HAP-1 (cell line): ENCODE results near the gene PLA2G4F.

Experiments used
- DNase-seq, 2 experiments: peaks; one replicate each; pipeline ENCODE4 v3.0.0-alpha.2; 2016 to 2020; ENCODE audit warnings: low spot score in 2 of 2
- H3K27me3 ChIP-seq: fragments of 250-450 bp; sonication (Bioruptor Pico); 2 replicates; pipeline ENCODE4 v1.5.1; 2020; ENCODE audit warnings: low read depth, mild to moderate bottlenecking, moderate library complexity
- H3K36me3 ChIP-seq: fragments of 250-450 bp; sonication (Bioruptor Pico); replicated peaks from 2 replicates; pipeline ENCODE4 v1.5.1; 2020; ENCODE audit warnings: mild to moderate bottlenecking
- H3K4me1 ChIP-seq: fragments of 250-450 bp; sonication (Bioruptor Pico); 2 replicates; pipeline ENCODE4 v1.5.1; 2020; ENCODE audit warnings: mild to moderate bottlenecking
- H3K4me3 ChIP-seq: fragments of 250-450 bp; sonication (Bioruptor Pico); 2 replicates; pipeline ENCODE4 v1.5.1; 2020; ENCODE audit warnings: mild to moderate bottlenecking, moderate library complexity
- H3K9me3 ChIP-seq: fragments of 250-450 bp; sonication (Bioruptor Pico); 2 replicates; pipeline ENCODE4 v1.5.1; 2020; ENCODE audit warnings: mild to moderate bottlenecking, moderate library complexity
- in situ Hi-C: fragments of 300-500 bp; cut with MboI; formaldehyde crosslinking; loops from 3 replicates; pipeline ENCODE4 v1.14.3; 2020; ENCODE audit warnings: low sequenced_read_pairs, inconsistent platforms, mixed read lengths

PLA2G4F gene

DNA sequence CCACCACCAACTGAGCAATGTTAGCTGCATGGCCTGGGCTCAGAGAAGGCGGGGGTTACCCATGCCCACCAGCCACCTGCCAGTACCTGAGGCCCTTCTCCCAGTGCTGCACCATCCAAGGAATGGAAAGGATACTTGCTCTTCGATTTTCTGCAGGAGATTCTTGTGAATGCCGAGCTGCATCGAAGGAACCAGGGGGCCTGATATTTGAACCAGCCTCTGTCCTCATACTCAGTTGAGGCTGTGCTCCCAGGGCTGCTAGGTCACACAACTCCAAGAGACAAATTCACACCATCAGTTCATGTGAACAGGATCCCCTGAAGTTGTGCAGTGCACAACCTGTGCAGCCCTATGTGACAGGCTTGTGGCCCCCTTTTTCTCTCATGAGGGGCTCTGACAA is 18.0 kb downstream of the PLA2G4F start:
- Histone ChIP-seq H3K4me3 (no peak overlapping the region), H3K27me3 (no peaks in the 10 kb centered on the region), H3K4me1 (no peaks in the 10 kb centered on the region), H3K9me3 (no peaks in the 10 kb centered on the region), H3K36me3 (no peaks in the 10 kb centered on the region)
- DNase-seq, result peak in 1 of 2 experiments; percentile 0
- in situ Hi-C loops, result loop anchor here (10.0 kb wide), 1 partner anchor 144 kb away; no protein-coding TSS in a partner anchor

DNA sequence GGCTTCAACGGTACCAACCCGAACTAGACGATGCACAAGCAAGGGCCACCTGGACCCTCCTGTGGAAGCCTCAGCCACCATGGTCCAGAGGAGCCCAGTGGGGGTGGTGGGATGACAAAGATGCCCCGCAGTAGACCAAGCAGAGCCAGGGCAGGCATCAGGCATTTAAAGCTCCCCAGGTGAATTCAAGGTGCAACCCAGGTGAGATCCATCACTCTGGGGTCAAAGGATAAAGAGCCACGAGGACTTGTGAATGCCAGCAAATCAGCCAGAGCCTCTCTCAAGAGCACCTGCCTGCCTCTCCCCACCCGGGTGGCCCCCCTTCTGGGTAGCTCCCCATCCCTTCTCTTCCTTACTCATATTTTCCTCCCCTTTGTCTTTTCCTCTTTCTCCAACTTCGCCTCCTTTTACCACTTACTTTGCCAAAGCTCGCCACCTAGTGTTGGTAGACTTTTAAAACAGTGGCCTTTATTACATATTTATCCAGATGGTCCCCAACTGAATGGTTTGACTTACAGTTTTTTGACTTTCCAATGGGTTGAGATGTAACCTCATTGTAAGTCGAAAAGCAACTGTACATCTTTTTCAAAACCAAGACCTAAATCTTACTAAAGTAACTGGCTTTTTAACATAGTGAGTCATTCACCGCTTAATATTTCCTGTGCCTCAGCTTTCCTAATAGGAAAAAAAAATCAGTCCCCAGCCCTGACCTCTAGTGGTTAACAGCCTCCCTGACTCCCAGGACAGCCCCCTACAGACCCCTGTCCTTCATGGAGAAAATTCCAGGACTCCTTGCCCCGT is 18.8 kb downstream of the PLA2G4F start:
- DNase-seq, result peak; percentile 56 to 68
- in situ Hi-C loops, result loop anchor here (10.0 kb wide), 1 partner anchor 143 kb away; no protein-coding TSS in a partner anchor

DNA sequence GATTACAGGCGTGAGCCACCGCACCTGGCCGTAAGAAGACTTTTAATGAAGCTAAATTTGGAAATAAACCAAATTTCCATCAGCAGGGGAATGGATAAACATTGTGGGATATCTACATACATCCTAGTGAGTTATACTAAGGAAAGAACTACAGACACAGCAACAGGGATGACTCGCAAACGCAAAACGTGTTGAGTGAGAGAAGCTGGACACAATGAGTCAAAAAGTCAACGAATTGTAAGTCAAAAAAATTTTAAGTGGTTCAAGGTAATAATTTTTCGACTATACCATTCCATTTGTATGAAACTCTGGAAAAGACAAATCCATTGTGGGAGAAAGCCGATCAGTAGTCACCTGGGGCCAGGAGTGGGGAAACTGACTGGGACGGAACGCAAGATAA is 19.9 kb downstream of the PLA2G4F start:
- in situ Hi-C loops, result loop anchor here (10.0 kb wide), 1 partner anchor 142 kb away; no protein-coding TSS in a partner anchor
- Histone ChIP-seq H3K27me3 (no peaks in the 10 kb centered on the region), H3K4me3 (no peak overlapping the region), H3K9me3 (no peaks in the 10 kb centered on the region), H3K36me3 (no peaks in the 10 kb centered on the region), H3K4me1 (no peaks in the 10 kb centered on the region)
- no peak for DNase-seq

More for the DNA sequence above, 18.8 kb downstream of the PLA2G4F start:
- no peaks in the 10 kb centered on the region for H3K36me3 ChIP-seq
- no peaks in the 10 kb centered on the region for H3K27me3 ChIP-seq
- no peaks in the 10 kb centered on the region for H3K4me1 ChIP-seq
- no peak overlapping the region for H3K4me3 ChIP-seq
- H3K9me3 ChIP-seq, result no peaks in the 10 kb centered on the region

DNA sequence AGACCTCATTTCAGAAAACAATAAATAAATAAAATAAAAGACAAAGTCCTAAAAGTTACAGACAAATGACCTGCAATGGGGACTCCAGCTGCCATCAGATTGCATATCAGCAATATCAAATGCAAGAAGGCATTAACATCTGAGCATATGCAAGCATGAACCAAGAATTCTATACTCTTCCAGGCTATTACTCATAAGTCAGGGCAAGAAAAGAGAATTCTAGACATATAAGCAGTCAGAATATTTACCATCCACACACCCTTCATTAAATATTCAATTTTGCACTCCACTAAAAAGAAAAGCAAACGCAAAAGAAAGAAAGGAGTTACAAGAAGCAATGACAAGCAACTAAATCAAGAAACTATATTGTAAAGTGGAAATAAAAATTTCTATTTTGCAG is 21.1 kb downstream of the PLA2G4F start:
- Histone ChIP-seq H3K27me3 (no peaks in the 10 kb centered on the region), H3K36me3 (no peaks in the 10 kb centered on the region), H3K4me3 (no peak overlapping the region), H3K9me3 (no peaks in the 10 kb centered on the region), H3K4me1 (no peaks in the 10 kb centered on the region)
- no peak for DNase-seq
- in situ Hi-C loops, result loop anchor here (10.0 kb wide), 1 partner anchor 141 kb away; no protein-coding TSS in a partner anchor

DNA sequence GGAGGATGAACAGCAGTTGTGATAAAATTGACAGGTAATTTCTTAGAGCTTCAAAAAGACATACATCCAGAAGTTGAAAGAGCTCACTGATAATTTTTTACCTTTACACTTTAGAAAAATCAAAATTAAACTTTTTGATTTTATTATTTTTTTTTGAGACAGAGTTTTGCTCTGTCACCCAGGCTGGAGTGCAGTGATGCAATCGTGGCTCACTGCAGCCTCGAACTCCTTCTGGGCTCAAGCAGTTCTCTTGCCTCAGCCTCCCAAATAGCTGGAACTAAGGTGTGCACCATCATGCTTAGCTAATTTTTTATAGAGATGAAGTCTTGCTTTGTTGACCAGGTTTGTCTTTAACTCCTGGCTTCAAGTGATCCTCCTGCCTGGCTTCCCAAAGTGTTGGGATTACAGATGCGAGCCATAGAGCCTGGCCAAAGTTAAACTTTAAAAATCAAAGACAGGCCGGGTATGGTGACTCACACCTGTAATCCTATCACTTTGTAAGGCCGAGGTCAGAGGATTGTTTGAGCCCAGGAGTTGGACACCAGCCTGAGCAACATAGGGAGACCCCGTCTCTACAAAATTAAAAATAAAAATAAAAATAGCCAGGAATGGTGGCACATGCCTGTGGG is 21.7 kb downstream of the PLA2G4F start:
- Histone ChIP-seq H3K4me3 (no peak overlapping the region), H3K9me3 (no peaks in the 10 kb centered on the region), H3K27me3 (no peaks in the 10 kb centered on the region; the same call in 1 of the 2 replicates), H3K4me1 (no peaks in the 10 kb centered on the region), H3K36me3 (no peaks in the 10 kb centered on the region)
- in situ Hi-C loops, result loop anchor here (10.0 kb wide), 1 partner anchor 140 kb away; no protein-coding TSS in a partner anchor
- DNase-seq, result no peak

DNA sequence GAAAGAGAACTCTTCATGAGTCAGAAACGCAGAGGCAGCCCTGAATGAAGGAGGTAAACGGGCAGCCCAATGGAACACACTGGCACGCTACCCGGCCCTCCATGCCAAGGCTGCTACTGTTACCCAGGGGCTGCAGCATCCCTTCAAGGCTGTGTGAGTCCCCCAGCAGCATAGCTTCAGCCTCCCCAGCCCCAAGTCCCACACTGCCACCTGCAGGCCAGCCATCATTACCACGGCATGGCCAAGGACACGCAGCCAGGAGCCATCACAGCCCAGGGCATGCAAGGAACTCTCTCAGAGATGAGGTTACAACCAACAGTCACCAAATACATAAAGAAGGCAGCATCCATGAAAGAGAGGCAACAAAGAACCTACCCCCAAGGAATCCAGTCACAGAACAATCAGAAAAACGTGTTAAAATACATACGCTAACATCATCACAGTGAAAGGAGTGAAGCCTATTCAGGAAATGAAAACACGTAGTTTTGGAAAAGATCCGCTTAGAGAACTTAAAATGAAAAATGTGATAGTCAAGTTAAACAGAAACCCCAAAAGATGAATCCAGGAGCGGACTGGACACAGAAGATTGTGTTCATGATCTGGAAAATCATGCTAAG is 22.4 kb downstream of the PLA2G4F start:
- in situ Hi-C loops, result loop anchor here (10.0 kb wide), 1 partner anchor 139 kb away; no protein-coding TSS in a partner anchor
- no peaks in the 10 kb centered on the region for H3K36me3 ChIP-seq
- no peaks in the 10 kb centered on the region for H3K4me1 ChIP-seq
- H3K9me3 ChIP-seq, result no peaks in the 10 kb centered on the region
- DNase-seq, result peak; percentile 19 to 83
- H3K4me3 ChIP-seq, result no peak overlapping the region
- no peaks in the 10 kb centered on the region; the same call in 1 of the 2 replicates for H3K27me3 ChIP-seq

DNA sequence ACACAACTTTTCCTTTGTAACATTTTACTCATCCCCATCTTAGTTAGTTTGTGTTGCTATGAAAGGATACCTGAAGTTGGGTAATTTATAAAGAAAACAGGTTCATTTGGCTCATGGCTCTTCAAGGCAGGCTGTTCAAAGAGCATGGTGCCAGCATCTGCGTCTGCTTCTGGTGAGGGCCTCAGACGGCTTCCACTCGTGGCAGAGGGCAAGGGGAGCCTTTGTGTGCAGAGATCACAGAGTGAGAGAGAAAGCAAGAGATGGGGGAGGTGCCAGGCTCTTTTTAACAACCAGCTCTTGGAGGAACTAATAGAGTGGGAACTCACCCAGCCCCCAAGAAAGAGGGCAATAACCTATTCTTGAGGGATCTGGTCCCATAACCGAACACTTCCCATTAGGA is 23.1 kb downstream of the PLA2G4F start:
- Histone ChIP-seq H3K4me3 (no peak overlapping the region), H3K9me3 (no peaks in the 10 kb centered on the region), H3K4me1 (no peaks in the 10 kb centered on the region), H3K27me3 (no peaks in the 10 kb centered on the region; the same call in 1 of the 2 replicates), H3K36me3 (no peaks in the 10 kb centered on the region)
- DNase-seq, result no peak
- in situ Hi-C loops, result loop anchor here (10.0 kb wide), 1 partner anchor 139 kb away; no protein-coding TSS in a partner anchor

DNA sequence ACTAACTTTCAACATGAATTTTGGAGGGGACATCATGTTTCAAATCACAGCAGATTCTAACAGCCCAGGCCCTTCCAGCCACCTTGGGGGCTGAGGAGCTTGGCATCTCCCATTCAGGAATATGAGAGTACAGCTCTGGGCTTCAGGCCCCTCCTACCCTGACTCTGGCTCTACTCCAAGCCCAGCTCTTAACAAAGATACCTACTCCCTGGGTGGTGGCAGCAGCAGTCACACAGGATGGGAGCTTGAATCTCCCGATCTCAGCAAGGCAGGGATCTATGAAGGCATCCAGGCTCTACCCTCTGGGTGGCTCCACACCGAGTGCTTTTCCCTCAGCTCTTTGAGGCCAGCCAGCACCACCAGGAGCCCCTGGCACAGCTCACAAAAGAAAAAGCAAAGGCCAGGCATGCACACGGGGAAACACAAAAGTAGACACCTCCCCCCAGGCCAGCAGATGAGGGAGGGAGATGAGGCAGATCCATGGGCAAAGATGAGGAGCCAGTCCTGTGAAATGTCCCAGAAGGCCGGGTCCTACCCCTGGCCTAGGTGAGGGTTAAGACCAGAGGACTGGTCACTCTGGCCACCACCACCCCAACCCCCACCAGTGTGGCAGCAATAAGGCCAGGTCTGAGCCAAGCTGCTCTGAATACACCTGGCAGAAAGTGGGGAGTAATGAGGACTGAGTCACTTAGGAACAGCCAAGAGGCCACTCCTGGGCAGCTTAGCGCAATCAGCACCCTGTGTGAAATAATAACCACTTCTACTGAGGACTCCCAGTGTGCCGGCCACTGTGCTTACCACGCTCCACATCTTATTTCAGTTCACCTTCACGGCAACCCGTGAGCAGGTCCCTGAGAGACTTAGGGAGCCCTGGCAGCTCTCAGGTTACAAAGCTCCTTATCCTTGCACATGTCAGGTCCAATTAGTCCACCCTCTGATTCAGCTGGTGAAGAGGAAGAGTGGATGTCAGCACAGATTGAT is 24.3 kb downstream of the PLA2G4F start:
- Histone ChIP-seq H3K4me3 (no peak overlapping the region), H3K9me3 (no peaks in the 10 kb centered on the region), H3K27me3 (no peaks in the 10 kb centered on the region; the same call in 1 of the 2 replicates), H3K36me3 (no peaks in the 10 kb centered on the region), H3K4me1 (no peaks in the 10 kb centered on the region)
- peak in 1 of 2 experiments; percentile 27 for DNase-seq
- in situ Hi-C loops, result loop anchor here (10.0 kb wide), 1 partner anchor 137 kb away; no protein-coding TSS in a partner anchor

DNA sequence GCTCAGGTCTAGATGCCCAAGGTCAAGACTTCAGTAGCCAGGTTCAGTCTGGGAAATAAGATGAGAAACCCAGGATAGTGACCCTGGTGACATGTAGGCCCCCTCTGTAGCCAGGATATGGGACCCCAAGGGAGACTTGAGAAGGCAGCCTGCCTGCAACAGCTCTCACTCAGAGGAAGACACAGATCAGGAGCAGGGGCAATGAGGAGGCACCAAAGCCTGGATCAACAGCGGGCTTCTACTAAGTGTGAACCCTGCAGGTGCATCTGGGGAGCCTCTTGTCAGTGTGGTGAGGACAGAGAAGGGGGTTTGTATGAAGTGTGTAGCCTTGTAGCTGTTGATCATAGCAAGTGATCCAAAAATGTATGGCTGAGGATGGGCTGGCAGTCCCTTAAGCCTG is 25.4 kb downstream of the PLA2G4F start:
- no peak for DNase-seq
- Histone ChIP-seq H3K27me3 (no peaks in the 10 kb centered on the region; the same call in 1 of the 2 replicates), H3K36me3 (no peaks in the 10 kb centered on the region), H3K4me1 (no peaks in the 10 kb centered on the region), H3K4me3 (no peak overlapping the region), H3K9me3 (no peaks in the 10 kb centered on the region)
- in situ Hi-C loops, result loop anchor here (10.0 kb wide), 1 partner anchor 136 kb away; no protein-coding TSS in a partner anchor

DNA sequence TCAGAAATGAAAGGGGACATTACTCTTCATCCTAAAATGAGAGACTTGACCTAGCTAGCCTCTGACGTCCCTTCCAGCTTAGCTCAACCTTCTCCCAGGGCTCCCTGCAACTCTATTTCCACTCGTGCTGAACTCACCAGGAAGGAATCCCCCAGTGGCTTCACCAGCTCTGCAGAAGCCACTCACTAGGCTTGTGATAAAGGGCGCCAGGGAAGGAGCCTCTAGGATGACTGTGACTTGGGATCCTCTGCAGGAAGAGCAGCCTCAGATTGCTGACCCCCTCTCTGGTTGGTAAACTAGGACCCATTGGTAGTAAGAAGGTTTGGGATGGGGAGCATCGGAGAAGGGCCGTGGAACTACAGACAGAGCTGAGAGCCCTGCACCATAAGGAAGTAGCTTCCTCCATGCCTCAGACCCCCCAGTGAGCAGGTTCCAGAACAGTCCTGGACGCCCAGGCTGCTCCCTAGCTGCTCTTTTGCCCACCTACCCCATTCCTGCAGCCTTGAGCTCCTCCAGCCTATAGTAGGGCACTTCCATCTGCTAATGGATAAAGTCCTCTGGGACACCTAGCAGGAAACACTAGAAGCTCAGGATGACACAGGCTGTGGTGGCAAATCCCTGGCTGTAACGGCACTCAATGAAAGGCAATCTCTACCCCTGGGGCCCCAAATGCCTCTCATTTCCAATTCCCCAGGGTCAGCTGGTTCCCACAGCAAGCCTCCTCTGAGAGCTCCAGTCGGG is 26.0 kb downstream of the PLA2G4F start:
- DNase-seq, result no peak
- Histone ChIP-seq H3K9me3 (no peaks in the 10 kb centered on the region), H3K4me1 (no peaks in the 10 kb centered on the region), H3K36me3 (no peaks in the 10 kb centered on the region), H3K4me3 (no peak overlapping the region), H3K27me3 (no peaks in the 10 kb centered on the region; the same call in 1 of the 2 replicates)
- in situ Hi-C loops, result loop anchor here (10.0 kb wide), 1 partner anchor 136 kb away; no protein-coding TSS in a partner anchor

DNA sequence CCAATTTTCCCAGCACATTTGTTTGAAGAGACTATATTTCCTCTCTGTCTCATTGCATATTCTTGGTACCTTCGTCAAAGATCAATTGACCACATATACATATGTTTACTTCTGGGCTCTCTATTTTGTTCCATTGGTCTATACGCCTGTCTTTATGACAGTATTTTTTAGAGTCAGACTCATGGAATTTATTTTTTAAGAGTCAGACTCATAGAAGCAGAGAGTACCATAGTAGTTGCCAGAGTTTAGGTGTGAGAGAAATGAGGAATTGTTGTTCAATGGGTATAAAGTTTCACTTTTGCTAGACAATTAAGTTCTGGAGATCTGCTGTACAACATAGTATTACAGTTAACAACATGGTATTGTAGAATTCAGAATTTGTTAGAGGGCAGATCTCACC is 27.1 kb downstream of the PLA2G4F start:
- in situ Hi-C loops, result no loop called here

DNA sequence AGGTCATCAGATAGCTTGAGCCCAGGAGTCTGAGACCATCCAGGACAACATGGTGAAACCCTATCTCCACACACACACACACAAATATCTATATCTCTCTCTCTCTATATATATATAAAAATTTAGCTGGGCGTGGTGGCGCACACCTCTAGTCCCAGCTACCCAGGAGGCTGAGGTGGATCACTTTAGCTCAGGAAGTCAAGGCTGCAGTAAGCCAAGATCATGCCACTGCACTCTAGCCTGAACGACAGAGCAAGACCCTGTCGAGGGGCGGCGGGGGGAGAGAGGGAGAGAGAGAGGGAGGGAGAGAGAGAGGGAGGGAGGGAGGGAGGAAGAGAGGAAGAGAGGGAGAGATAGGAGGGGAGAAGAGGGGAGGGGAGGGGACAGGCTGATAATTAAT is 28.0 kb downstream of the PLA2G4F start:
- no peaks in the 10 kb centered on the region for H3K36me3 ChIP-seq
- H3K4me3 ChIP-seq, result no peak overlapping the region

More for the DNA sequence above, 27.1 kb downstream of the PLA2G4F start:
- Histone ChIP-seq H3K4me3 (no peak overlapping the region), H3K4me1 (no peaks in the 10 kb centered on the region), H3K9me3 (no peaks in the 10 kb centered on the region), H3K36me3 (no peaks in the 10 kb centered on the region), H3K27me3 (no peaks in the 10 kb centered on the region; the same call in 1 of the 2 replicates)
- no peak for DNase-seq

More for the DNA sequence above, 28.0 kb downstream of the PLA2G4F start:
- Histone ChIP-seq H3K4me1 (no peaks in the 10 kb centered on the region), H3K27me3 (no peaks in the 10 kb centered on the region; the same call in 1 of the 2 replicates), H3K9me3 (no peaks in the 10 kb centered on the region)
- DNase-seq, result no peak
- in situ Hi-C loops, result no loop called here
